ENCODE measurements around the gene FHIT.

DNA sequence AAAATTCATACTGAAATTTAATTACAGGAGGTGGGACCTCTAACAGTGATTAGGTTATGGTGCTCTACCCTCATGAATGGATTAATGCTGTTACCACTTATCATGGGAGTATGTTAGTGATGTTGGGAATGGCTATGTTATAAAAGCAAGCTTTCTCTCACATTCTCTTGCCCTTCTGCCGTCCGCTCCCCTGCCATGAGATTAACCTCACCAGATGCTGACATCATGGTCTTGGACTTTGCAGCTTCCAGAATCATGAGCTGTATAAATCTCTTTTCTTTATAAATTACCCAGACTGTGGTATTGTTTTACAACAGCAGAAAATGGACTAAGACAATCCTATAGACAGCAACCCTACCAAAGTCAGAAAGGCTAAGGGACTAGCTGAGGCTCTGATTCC is 884.8 kb downstream of the FHIT start:
- TF ChIP-seq EP300 (IDR thresholded peaks at IDR 0.05; ENCODE audit: borderline replicate concordance in 1 of 2, low read depth in 1 of 2, low read length in 1 of 2) (no peak), CTCF (IDR thresholded peaks at IDR 0.05) (no peak)
